GM15510 (cell line): Measurements from ENCODE around the gene SNX24.

ENCODE experiments used
- POLR2A ChIP-seq: IDR thresholded peaks from 3 replicates; pipeline ENCODE4 v1.6.1; 2011; ENCODE audit warnings: borderline replicate concordance; ENCODE audit not compliant: insufficient read length; ENCODE audit errors: extremely low read depth

The SNX24 gene

GRCh38 chr5:122901346-122901745 lies 55.9 kb downstream of the SNX24 start:
- TF ChIP-seq POLR2A, result no peak

- TF ChIP-seq POLR2A, result no peak
Measured at GRCh38 chr5:122902263-122902662, 56.9 kb downstream of the SNX24 start.

- no peak for TF ChIP-seq POLR2A
Measured at GRCh38 chr5:122906768-122907167, 61.4 kb downstream of the SNX24 start.

- no peak for TF ChIP-seq POLR2A
Measured at GRCh38 chr5:122907276-122907675, 61.9 kb downstream of the SNX24 start.

GRCh38 chr5:122908108-122908507 lies 62.7 kb downstream of the SNX24 start:
- no peak for TF ChIP-seq POLR2A

- TF ChIP-seq POLR2A, result no peak
Measured at GRCh38 chr5:122908662-122909061, 63.2 kb downstream of the SNX24 start.

- TF ChIP-seq POLR2A, result no peak
Measured at GRCh38 chr5:122909470-122910100, 64.2 kb downstream of the SNX24 start.

GRCh38 chr5:122915717-122916461 lies 70.5 kb downstream of the SNX24 start:
- no peak for TF ChIP-seq POLR2A

GRCh38 chr5:122916490-122916889 lies 71.1 kb downstream of the SNX24 start:
- no peak for TF ChIP-seq POLR2A

GRCh38 chr5:122919969-122920368 lies 74.6 kb downstream of the SNX24 start:
- no peak for TF ChIP-seq POLR2A

- no peak for TF ChIP-seq POLR2A
Measured at GRCh38 chr5:122921826-122922225, 76.4 kb downstream of the SNX24 start.

GRCh38 chr5:122924203-122924602 lies 78.8 kb downstream of the SNX24 start:
- TF ChIP-seq POLR2A, result no peak

GRCh38 chr5:122924719-122925395 lies 79.4 kb downstream of the SNX24 start:
- TF ChIP-seq POLR2A, result no peak

- TF ChIP-seq POLR2A, result no peak
Measured at GRCh38 chr5:122929001-122929400, 83.6 kb downstream of the SNX24 start.

GRCh38 chr5:122929980-122930379 lies 84.6 kb downstream of the SNX24 start:
- no peak for TF ChIP-seq POLR2A

- no peak for TF ChIP-seq POLR2A
Measured at GRCh38 chr5:122933956-122934355, 88.5 kb downstream of the SNX24 start.
